HL-60 (cell line): ENCODE measurements around the gene CAST.

ENCODE experiments used
- CTCF ChIP-seq: IDR thresholded peaks from one replicate; pipeline ENCODE4 v1.5.1; 2011; ENCODE audit warnings: low read length, control low read depth, inconsistent platforms; ENCODE audit not compliant: insufficient read depth
- POLR2AphosphoS5 ChIP-seq: IDR thresholded peaks from 2 replicates; pipeline ENCODE4 v1.6.1; 2012; ENCODE audit warnings: low read depth
- REST ChIP-seq: IDR thresholded peaks from 2 replicates; pipeline ENCODE4 v1.6.1; 2012; ENCODE audit warnings: low read depth; ENCODE audit not compliant: insufficient replicate concordance

GRCh38 chr5:96614110-96614691 lies 48.0 kb upstream of the CAST start:
- TF ChIP-seq REST (no peak), POLR2AphosphoS5 (no peak), CTCF (no peak)
